ENCODE measurements around the gene DNAH14. TPM values are rescaled to one million over a fixed set of nuclear protein-coding genes. Genes with fewer than 3 reads are reported as not detected.
"Not testable (repeated sequence)": the region's sequence is repeated elsewhere in the genome, so short reads cannot be mapped to it uniquely, and the experiment has no call there.

The DNAH14 gene
- total RNA-seq, 2 donors from 2014 or later, result 2.6 TPM; not detected in 1

DNA sequence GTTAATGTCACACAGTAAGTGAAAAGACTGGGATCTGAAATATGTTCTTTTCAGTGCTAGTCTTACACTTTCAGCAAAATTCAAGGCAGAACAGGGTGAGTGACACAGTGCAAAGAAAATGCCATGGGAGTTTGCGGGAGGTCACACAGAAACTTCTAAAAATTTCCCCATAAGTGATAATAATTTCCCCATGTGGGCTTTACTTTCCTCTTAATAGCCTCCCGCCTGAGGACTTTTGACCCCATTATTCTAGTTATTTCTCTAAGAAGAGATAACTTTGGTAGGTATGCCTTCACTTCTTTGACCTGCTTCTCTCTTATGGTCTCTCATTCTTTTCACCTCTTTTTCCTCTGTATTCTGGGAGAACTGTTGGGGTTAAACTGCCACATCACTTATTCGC lies 8.1 kb upstream of the DNAH14 start:
- no peaks in the 10 kb centered on the region for H3K9me3 ChIP-seq
- TF ChIP-seq, protein P1, sequence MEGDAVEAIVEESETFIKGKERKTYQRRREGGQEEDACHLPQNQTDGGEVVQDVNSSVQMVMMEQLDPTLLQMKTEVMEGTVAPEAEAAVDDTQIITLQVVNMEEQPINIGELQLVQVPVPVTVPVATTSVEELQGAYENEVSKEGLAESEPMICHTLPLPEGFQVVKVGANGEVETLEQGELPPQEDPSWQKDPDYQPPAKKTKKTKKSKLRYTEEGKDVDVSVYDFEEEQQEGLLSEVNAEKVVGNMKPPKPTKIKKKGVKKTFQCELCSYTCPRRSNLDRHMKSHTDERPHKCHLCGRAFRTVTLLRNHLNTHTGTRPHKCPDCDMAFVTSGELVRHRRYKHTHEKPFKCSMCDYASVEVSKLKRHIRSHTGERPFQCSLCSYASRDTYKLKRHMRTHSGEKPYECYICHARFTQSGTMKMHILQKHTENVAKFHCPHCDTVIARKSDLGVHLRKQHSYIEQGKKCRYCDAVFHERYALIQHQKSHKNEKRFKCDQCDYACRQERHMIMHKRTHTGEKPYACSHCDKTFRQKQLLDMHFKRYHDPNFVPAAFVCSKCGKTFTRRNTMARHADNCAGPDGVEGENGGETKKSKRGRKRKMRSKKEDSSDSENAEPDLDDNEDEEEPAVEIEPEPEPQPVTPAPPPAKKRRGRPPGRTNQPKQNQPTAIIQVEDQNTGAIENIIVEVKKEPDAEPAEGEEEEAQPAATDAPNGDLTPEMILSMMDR (IDR thresholded peaks at IDR 0.05), result no peak
- H3K27ac ChIP-seq, result no peak overlapping the region
- DNase-seq (ENCODE audit: low spot score) (no peak), ATAC-seq (ENCODE audit: insufficient number of reproducible peaks, low FRiP score, low read depth) (no peak)
- no peaks in the 10 kb centered on the region for H3K4me1 ChIP-seq (ENCODE audit: control insufficient read depth in 1 of 2, low read depth in 2 of 2)
- H3K4me3 ChIP-seq, result no peak overlapping the region
- H3K36me3 ChIP-seq, result no peaks in the 10 kb centered on the region
- H3K27me3 ChIP-seq (replicated peaks; ENCODE audit: insufficient read depth), result no peaks in the 10 kb centered on the region

DNA sequence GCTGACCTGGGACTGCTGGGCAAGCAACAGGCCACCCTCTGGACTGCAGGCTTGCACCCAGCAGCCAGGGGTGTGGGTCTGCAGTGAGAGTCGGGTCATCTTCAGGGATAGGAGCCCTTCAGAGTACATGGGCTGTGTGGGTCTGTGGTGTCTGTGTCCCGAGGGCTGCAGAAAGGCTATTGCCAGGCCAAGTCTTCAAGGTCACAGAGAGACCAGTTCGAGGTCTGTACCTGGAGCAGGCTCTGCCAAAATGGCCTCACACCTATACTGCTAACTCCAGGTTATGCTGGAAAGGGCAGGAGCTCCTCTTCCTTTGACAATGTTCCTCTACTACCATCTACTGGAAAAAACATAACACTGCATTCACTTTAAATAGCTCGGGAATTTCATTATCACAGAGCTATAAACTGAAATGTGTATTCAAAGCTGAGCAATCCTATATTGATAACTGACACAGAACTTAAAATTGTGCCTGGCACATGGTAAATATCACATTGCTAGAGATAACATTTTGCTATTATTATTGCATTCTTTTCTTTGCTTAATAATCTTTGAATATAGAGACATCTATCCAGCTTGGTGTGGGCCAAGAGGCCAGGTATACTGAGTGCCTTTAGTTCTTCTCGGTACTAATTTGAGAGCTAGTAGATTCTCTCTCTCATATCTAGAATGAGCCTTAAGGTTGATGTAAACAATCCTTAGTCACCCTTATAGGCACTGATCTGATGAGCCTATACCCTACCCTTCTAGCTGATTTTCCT lies 6.9 kb upstream of the DNAH14 start:
- DNase-seq (ENCODE audit: low spot score) (no peak), ATAC-seq (ENCODE audit: insufficient number of reproducible peaks, low FRiP score, low read depth) (no peak)
- TF ChIP-seq, protein P1 (IDR thresholded peaks at IDR 0.05), result no peak
- H3K27ac ChIP-seq, result no peak overlapping the region
- H3K4me3 ChIP-seq, result no peak overlapping the region
- no peaks in the 10 kb centered on the region for H3K9me3 ChIP-seq
- H3K36me3 ChIP-seq, result no peaks in the 10 kb centered on the region
- no peaks in the 10 kb centered on the region for H3K4me1 ChIP-seq (ENCODE audit: control insufficient read depth in 1 of 2, low read depth in 2 of 2)
- no peaks in the 10 kb centered on the region for H3K27me3 ChIP-seq (replicated peaks; ENCODE audit: insufficient read depth)

- ATAC-seq (ENCODE audit: insufficient number of reproducible peaks, low FRiP score, low read depth) (no peak), DNase-seq (ENCODE audit: low spot score) (no peak)
- Histone ChIP-seq H3K9me3 (no peaks in the 10 kb centered on the region), H3K36me3 (no peaks in the 10 kb centered on the region), H3K4me3 (no peak overlapping the region), H3K4me1 (ENCODE audit: control insufficient read depth in 1 of 2, low read depth in 2 of 2) (no peaks in the 10 kb centered on the region), H3K27ac (no peak overlapping the region), H3K27me3 (replicated peaks; ENCODE audit: insufficient read depth) (no peaks in the 10 kb centered on the region)
- TF ChIP-seq, protein P1 (IDR thresholded peaks at IDR 0.05), result no peak
These were observed 5.7 kb upstream of the DNAH14 start for GRCh38 chr1:224923726-224924125.

- DNase-seq (ENCODE audit: low spot score); H3K36me3 ChIP-seq; H3K9me3 ChIP-seq; H3K4me3 ChIP-seq; H3K27ac ChIP-seq; H3K4me1 ChIP-seq (ENCODE audit: control insufficient read depth in 1 of 2, low read depth in 2 of 2); H3K27me3 ChIP-seq (replicated peaks; ENCODE audit: insufficient read depth); ATAC-seq (ENCODE audit: insufficient number of reproducible peaks, low FRiP score, low read depth): not testable (repeated sequence)
These were observed 1.8 kb upstream of the DNAH14 start for GRCh38 chr1:224927631-224928030.

- no peak overlapping the region for H3K27ac ChIP-seq
These were observed 569 bp upstream of the DNAH14 start for GRCh38 chr1:224928906-224929305.

More at GRCh38 chr1:224928906-224929305, 569 bp upstream of the DNAH14 start:
- DNase-seq (ENCODE audit: low spot score) (no peak), ATAC-seq (ENCODE audit: insufficient number of reproducible peaks, low FRiP score, low read depth) (no peak)
- H3K4me3 ChIP-seq, result no peak overlapping the region
- H3K27me3 ChIP-seq (replicated peaks; ENCODE audit: insufficient read depth), result no peaks in the 10 kb centered on the region
- TF ChIP-seq, protein P1 (IDR thresholded peaks at IDR 0.05), result no peak
- no peaks in the 10 kb centered on the region for H3K36me3 ChIP-seq
- H3K4me1 ChIP-seq (ENCODE audit: control insufficient read depth in 1 of 2, low read depth in 2 of 2), result no peaks in the 10 kb centered on the region
- peaks cover 12% of the 10 kb centered on the region for H3K9me3 ChIP-seq

Measured in thoracic aorta (tissue), 2 donors.